ENCODE data around the gene PMPCA. TPM values are rescaled to one million over a fixed set of nuclear protein-coding genes. Genes with fewer than 3 reads are reported as not detected.

PMPCA gene
- total and polyA plus RNA-seq, 2 donors (not counting 3 experiments of a cell fraction or from before 2014, with no cell fraction given), result 69.0 to 75.3 TPM

DNA sequence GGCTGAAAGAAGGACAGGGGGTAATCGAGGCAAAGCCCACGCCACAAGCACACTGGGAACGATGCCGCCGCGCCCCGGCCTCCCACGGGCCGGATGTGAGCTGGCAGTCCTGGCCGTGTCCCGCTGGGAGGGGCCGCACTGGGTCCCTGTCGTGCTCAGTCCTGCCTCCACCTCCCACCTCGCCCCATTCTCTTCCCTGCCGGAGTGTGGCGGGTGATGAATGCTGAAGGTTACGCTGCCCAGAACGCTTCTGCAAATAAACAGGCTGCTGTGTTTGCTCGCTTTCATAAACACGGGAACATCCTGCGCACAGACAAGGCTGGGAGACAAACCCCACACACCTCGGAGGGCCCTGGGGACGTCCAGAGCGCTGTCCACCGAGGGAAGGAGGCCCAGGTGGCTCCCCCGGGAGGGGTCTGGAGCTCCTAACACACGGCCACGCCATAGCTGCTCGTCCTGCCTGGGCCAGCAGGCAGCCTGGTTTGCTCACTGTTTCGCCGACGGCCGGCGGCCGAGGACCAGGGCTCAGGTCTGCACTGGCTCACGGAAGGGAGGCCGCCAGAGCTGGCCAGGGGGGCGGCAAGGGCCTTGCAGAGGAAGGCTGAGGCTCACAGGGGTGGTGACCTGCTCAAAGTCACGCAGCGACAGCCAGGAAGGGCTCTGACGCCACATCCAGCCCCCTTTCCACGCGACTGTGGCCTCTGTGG lies 49.3 kb upstream of the PMPCA start:
- Histone ChIP-seq H3K9me3 (replicated peaks; ENCODE audit: control insufficient read depth, insufficient read depth, low read length) (no peaks in the 10 kb centered on the region), H4K20me1 (replicated peaks; ENCODE audit: control insufficient read depth, extremely low read depth, insufficient read depth, low read length) (no peaks in the 10 kb centered on the region), H3K9me1 (replicated peaks; ENCODE audit: control insufficient read depth, extremely low read depth, insufficient read depth, low read length) (no peaks in the 10 kb centered on the region), H3K4me2 (ENCODE audit: insufficient read depth, low read length) (no peak overlapping the region), H2AFZ (ENCODE audit: low read depth, low read length) (no peak overlapping the region), H3K27ac (ENCODE audit: insufficient read depth, low read depth, low read length) (no peak overlapping the region), H3K27me3 (ENCODE audit: control insufficient read depth in 2 of 2, insufficient read depth in 2 of 2, low read length in 2 of 2) (no peaks in the 10 kb centered on the region), H3K9ac (replicated peaks; ENCODE audit: extremely low read depth, insufficient read depth, low read length) (no peak overlapping the region), H3K36me3 (ENCODE audit: control insufficient read depth in 2 of 2, extremely low read depth in 1 of 2, insufficient read depth in 2 of 2, low read length in 2 of 2) (peaks cover 0 to 5% of the 10 kb centered on the region in 2 experiments), H3K79me2 (ENCODE audit: control insufficient read depth, insufficient read depth, low read length) (peaks cover 3% of the 10 kb centered on the region), H3K4me3 (replicated peaks in 1 of 3; ENCODE audit: insufficient read depth in 1 of 3, low read depth in 1 of 3, low read length in 3 of 3) (no peak overlapping the region), H3K4me1 (ENCODE audit: control insufficient read depth, extremely low read depth, insufficient read depth, low read length) (peaks cover 7% of the 10 kb centered on the region)
- FAIRE-seq (no peak), DNase-seq (ENCODE audit: low read depth, low spot score) (no peak)
- BruUV-seq (replicated peaks), result no TSS peak
- ChIA-PET POLR2A (no interaction called here), CTCF (no interaction called here)
- TF ChIP-seq POLR2A (IDR thresholded peaks at IDR 0.05; ENCODE audit: low read depth, low read length) (no peak), POLR2AphosphoS5 (IDR thresholded peaks at IDR 0.05; ENCODE audit: insufficient read depth, low read depth, low read length) (no peak), GATA2 (IDR thresholded peaks at IDR 0.05; ENCODE audit: insufficient read depth, insufficient read length, low read depth, low read length) (no peak), MYC (IDR thresholded peaks at IDR 0.05; ENCODE audit: low read depth, low read length) (no peak), JUN (IDR thresholded peaks at IDR 0.05; ENCODE audit: borderline replicate concordance, insufficient read depth, insufficient read length, low read depth) (no peak), EZH2 (IDR thresholded peaks at IDR 0.05; ENCODE audit: borderline replicate concordance, low read depth, low read length, severe bottlenecking) (no peak), FOS (IDR thresholded peaks at IDR 0.05; ENCODE audit: borderline replicate concordance, insufficient read depth, low read length) (no peak)
- TF ChIP-seq, protein P1, sequence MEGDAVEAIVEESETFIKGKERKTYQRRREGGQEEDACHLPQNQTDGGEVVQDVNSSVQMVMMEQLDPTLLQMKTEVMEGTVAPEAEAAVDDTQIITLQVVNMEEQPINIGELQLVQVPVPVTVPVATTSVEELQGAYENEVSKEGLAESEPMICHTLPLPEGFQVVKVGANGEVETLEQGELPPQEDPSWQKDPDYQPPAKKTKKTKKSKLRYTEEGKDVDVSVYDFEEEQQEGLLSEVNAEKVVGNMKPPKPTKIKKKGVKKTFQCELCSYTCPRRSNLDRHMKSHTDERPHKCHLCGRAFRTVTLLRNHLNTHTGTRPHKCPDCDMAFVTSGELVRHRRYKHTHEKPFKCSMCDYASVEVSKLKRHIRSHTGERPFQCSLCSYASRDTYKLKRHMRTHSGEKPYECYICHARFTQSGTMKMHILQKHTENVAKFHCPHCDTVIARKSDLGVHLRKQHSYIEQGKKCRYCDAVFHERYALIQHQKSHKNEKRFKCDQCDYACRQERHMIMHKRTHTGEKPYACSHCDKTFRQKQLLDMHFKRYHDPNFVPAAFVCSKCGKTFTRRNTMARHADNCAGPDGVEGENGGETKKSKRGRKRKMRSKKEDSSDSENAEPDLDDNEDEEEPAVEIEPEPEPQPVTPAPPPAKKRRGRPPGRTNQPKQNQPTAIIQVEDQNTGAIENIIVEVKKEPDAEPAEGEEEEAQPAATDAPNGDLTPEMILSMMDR (IDR thresholded peaks at IDR 0.05; ENCODE audit: extremely low read depth in 1 of 2, insufficient read depth in 1 of 2, low read depth in 1 of 2, low read length in 2 of 2), result no peak
- TF ChIP-seq, protein P2, sequence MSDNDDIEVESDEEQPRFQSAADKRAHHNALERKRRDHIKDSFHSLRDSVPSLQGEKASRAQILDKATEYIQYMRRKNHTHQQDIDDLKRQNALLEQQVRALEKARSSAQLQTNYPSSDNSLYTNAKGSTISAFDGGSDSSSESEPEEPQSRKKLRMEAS (IDR thresholded peaks at IDR 0.05; ENCODE audit: insufficient read depth, insufficient read length), result no peak
- dilution Hi-C loops (cut with MboI; ENCODE audit: extremely low pct_ligation_motif_present, low sequenced_read_pairs), result no loop called here
- intact Hi-C loops (cut with micrococcal nuclease), result no loop called here

All from endothelial cell of umbilical vein (primary cell).